ENCODE results near the gene CFAP97D2. TPM values are rescaled to one million over a fixed set of nuclear protein-coding genes. Genes with fewer than 3 reads are reported as not detected.

CFAP97D2 gene
- total and polyA plus RNA-seq, 2 of the 13 experiments (the other 11 are each of a cell fraction or from before 2014, with no cell fraction given): not detected

GRCh38 chr13:114162533-114162922, 16.5 kb upstream of the CFAP97D2 start:
- no TSS peak for BruUV-seq (replicated peaks)
- H2AFZ ChIP-seq (ENCODE audit: low read length): peak overlapping the region; percentile 37
- H3K79me2 ChIP-seq (ENCODE audit: insufficient read depth, low read length): no peaks in the 10 kb centered on the region

More at GRCh38 chr13:114162533-114162922, 16.5 kb upstream of the CFAP97D2 start:
- WGBS (ENCODE audit: low lambda C conversion rate): 60% methylated on average over 16 of the region's 16 CpGs
- H3K4me3 ChIP-seq (replicated peaks in 1 of 3; ENCODE audit: insufficient read depth in 1 of 3, low read depth in 2 of 3, low read length in 3 of 3): peak overlapping the region in 1 of 3 experiments; percentile 30; a peak in 1 of 6 replicates
- H3K27me3 ChIP-seq (ENCODE audit: control insufficient read depth in 1 of 2, insufficient read depth in 2 of 2, low read length in 2 of 2): peaks cover 5 to 41% of the 10 kb centered on the region in 2 experiments; a peak in 4 of 5 replicates
- H4K20me1 ChIP-seq (ENCODE audit: insufficient read depth, low read length): no peaks in the 10 kb centered on the region
- DNase-seq (ENCODE audit: low spot score): no peak
- no peak overlapping the region for H3K27ac ChIP-seq (ENCODE audit: extremely low read length, insufficient read depth, low read length)
- ChIA-PET CTCF (ENCODE audit: low intra/inter-chr PET ratio, low total read pairs) (no interaction called here), POLR2A (no interaction called here)
- peak overlapping the region; percentile 67 for H3K4me2 ChIP-seq (ENCODE audit: low read depth, low read length)
- no peak overlapping the region for H3K9ac ChIP-seq (ENCODE audit: insufficient read depth, low read depth, low read length)
- 0 out of 2 replicates have a peak, but pooled peaks have one; percentile 20 for TF ChIP-seq MYC (CRISPR knock-in tag; IDR thresholded peaks at IDR 0.05; ENCODE audit: borderline replicate concordance)
- peak; percentile 1; the same call in 1 of the 2 replicates for TF ChIP-seq ZNF687 (CRISPR knock-in tag; IDR thresholded peaks at IDR 0.05)
- no peak for TF ChIP-seq JUNB (CRISPR knock-in tag; IDR thresholded peaks at IDR 0.05; ENCODE audit: borderline replicate concordance)
- no peak for TF ChIP-seq ZNF317 (CRISPR knock-in tag; IDR thresholded peaks at IDR 0.05)
- TF ChIP-seq ZNF33B (CRISPR knock-in tag; IDR thresholded peaks at IDR 0.05): no peak
- TF ChIP-seq ZBTB33 (CRISPR knock-in tag; IDR thresholded peaks at IDR 0.05): no peak
- TF ChIP-seq ZNF543 (CRISPR knock-in tag; IDR thresholded peaks at IDR 0.05): no peak
- TF ChIP-seq ZNF639 (CRISPR knock-in tag; conservative IDR thresholded peaks at IDR 0.05): no peak
- TF ChIP-seq, protein P1, sequence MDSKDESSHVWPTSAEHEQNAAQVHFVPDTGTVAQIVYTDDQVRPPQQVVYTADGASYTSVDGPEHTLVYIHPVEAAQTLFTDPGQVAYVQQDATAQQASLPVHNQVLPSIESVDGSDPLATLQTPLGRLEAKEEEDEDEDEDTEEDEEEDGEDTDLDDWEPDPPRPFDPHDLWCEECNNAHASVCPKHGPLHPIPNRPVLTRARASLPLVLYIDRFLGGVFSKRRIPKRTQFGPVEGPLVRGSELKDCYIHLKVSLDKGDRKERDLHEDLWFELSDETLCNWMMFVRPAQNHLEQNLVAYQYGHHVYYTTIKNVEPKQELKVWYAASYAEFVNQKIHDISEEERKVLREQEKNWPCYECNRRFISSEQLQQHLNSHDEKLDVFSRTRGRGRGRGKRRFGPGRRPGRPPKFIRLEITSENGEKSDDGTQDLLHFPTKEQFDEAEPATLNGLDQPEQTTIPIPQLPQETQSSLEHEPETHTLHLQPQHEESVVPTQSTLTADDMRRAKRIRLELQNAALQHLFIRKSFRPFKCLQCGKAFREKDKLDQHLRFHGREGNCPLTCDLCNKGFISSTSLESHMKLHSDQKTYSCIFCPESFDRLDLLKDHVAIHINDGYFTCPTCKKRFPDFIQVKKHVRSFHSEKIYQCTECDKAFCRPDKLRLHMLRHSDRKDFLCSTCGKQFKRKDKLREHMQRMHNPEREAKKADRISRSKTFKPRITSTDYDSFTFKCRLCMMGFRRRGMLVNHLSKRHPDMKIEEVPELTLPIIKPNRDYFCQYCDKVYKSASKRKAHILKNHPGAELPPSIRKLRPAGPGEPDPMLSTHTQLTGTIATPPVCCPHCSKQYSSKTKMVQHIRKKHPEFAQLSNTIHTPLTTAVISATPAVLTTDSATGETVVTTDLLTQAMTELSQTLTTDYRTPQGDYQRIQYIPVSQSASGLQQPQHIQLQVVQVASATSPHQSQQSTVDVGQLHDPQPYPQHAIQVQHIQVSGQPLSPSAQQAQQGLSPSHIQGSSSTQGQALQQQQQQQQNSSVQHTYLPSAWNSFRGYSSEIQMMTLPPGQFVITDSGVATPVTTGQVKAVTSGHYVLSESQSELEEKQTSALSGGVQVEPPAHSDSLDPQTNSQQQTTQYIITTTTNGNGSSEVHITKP (CRISPR knock-in tag; IDR thresholded peaks at IDR 0.05; ENCODE audit: low read depth): no peak
- TF ChIP-seq MAFG (CRISPR knock-in tag; IDR thresholded peaks at IDR 0.05): no peak
- no peak for TF ChIP-seq AGO2 (optimal IDR thresholded peaks at IDR 0.05; ENCODE audit: low read depth, low read length)
- ATAC-seq: peak; percentile 43; the same call in 2 of the 3 replicates
- intact Hi-C loops (cut with micrococcal nuclease; ENCODE audit: unreplicated experiment) (no loop called here), in situ Hi-C loops (cut with HindIII; ENCODE audit: extremely low pct_ligation_motif_present, low pct_unique_long_range_greater_than_20kb) (no loop called here)
- H3K9me3 ChIP-seq (ENCODE audit: low read length): no peaks in the 10 kb centered on the region
- FAIRE-seq: no peak
- no peaks in the 10 kb centered on the region for H3K36me3 ChIP-seq (replicated peaks in 1 of 2; ENCODE audit: control insufficient read depth in 1 of 2, insufficient read depth in 2 of 2, low read length in 2 of 2)
- peaks cover 15% of the 10 kb centered on the region for H3K4me1 ChIP-seq (ENCODE audit: insufficient read depth, low read length)

Data from HepG2 (cell line).